HepG2 (cell line): ENCODE results near the gene GABRP. TPM values are rescaled to one million over a fixed set of nuclear protein-coding genes. Genes with fewer than 3 reads are reported as not detected.

Experiments used
- ATAC-seq: fragments of 200-7000 bp; cut with Tn5 transposase; 3 replicates; pipeline ENCODE4 v1.9.1; 2020; ENCODE audit warnings: mild to moderate bottlenecking, moderate library complexity
- BruUV-seq: library from RNA; stranded (reverse); fragments of 400-500 nt; replicated peaks from 2 replicates; lab custom pipeline; 2021; lab: Mats Ljungman, UMichigan
- CTCF ChIA-PET: fragments of 300-600 bp; formaldehyde crosslinking; extraction: SDS; loops from one replicate; lab custom pipeline; 2021; ENCODE audit warnings: low total read pairs, inconsistent platforms, low intra/inter-chr PET ratio; lab: Yijun Ruan, JAX
- POLR2A ChIA-PET: fragments of 350-600 bp; sonication (Branson Sonifier 250); formaldehyde crosslinking; loops from one replicate; lab custom pipeline; 2020; ENCODE audit warnings: antibody characterized with exemption, inconsistent platforms; lab: Yijun Ruan, JAX
- DNase-seq: peaks from one replicate; pipeline ENCODE4 v3.0.0-alpha.2; 2015; ENCODE audit warnings: low spot score
- FAIRE-seq: peaks from 3 replicates; lab custom pipeline; 2011; peaks lifted over from hg19 to GRCh38; lab: Jason Lieb, UNC
- H2AFZ ChIP-seq: one replicate; pipeline ENCODE4 v1.6.1; 2011; ENCODE audit warnings: low read length, inconsistent platforms
- H3K27ac ChIP-seq: fragments of 300-600 bp; 3 replicates; pipeline ENCODE4 v1.8.0; 2011; ENCODE audit warnings: mixed run types, mild to moderate bottlenecking, mixed read lengths, low read length, inconsistent platforms; ENCODE audit not compliant: insufficient read depth; ENCODE audit errors: extremely low read length
- H3K27me3 ChIP-seq, 2 experiments: fragments of 200-600 bp in 1 of 2; 2 replicates in 1 of 2; 3 replicates in 1 of 2; pipeline versions ENCODE4 v1.6.0 to v1.8.0; 2011; ENCODE audit warnings: low read length in 2 of 2, mild to moderate bottlenecking in 2 of 2, moderate library complexity in 2 of 2, inconsistent platforms in 1 of 2; ENCODE audit not compliant: insufficient read depth in 2 of 2, control insufficient read depth in 1 of 2
- H3K36me3 ChIP-seq, 2 experiments: fragments of 200-600 bp in 1 of 2; replicated peaks in 1 of 2; 2 replicates in 1 of 2; 3 replicates in 1 of 2; pipeline versions ENCODE4 v1.5.1 to v1.8.0; 2011; ENCODE audit warnings: low read length in 2 of 2, inconsistent platforms in 1 of 2; ENCODE audit not compliant: insufficient read depth in 2 of 2, control insufficient read depth in 1 of 2
- H3K4me1 ChIP-seq: 2 replicates; pipeline ENCODE4 v1.5.1; 2012; ENCODE audit warnings: low read length, inconsistent platforms; ENCODE audit not compliant: insufficient read depth
- H3K4me2 ChIP-seq: 2 replicates; pipeline ENCODE4 v1.6.0; 2011; ENCODE audit warnings: low read depth, low read length, inconsistent platforms
- H3K4me3 ChIP-seq, 3 experiments: fragments of 200-600 bp in 1 of 3; sonication (generic), shearing (Covaris generic) in 1 of 3; replicated peaks in 1 of 3; 2 replicates each; pipeline ENCODE4 v1.5.1; 2011 to 2016; ENCODE audit warnings: low read length in 3 of 3, inconsistent platforms in 2 of 3, low read depth in 2 of 3, mild to moderate bottlenecking in 2 of 3, control low read depth in 1 of 3, mixed read lengths in 1 of 3; ENCODE audit not compliant: insufficient read depth in 1 of 3
- H3K79me2 ChIP-seq: one replicate; pipeline ENCODE4 v1.6.1; 2011; ENCODE audit warnings: low read length, inconsistent platforms; ENCODE audit not compliant: insufficient read depth
- H3K9ac ChIP-seq: 2 replicates; pipeline ENCODE4 v1.6.0; 2011; ENCODE audit warnings: mild to moderate bottlenecking, low read depth, low read length, inconsistent platforms; ENCODE audit not compliant: insufficient read depth
- H3K9me3 ChIP-seq: 2 replicates; pipeline ENCODE4 v1.5.1; 2012; ENCODE audit warnings: mild to moderate bottlenecking, low read length
- H4K20me1 ChIP-seq: 2 replicates; pipeline ENCODE4 v1.6.0; 2011; ENCODE audit warnings: inconsistent platforms, mild to moderate bottlenecking, low read length, moderate library complexity; ENCODE audit not compliant: insufficient read depth
- DNMT3B ChIP-seq: conservative IDR thresholded peaks from 2 replicates; pipeline ENCODE4 v1.6.1; 2016; ENCODE audit warnings: missing biosample characterization, control low read depth
- IRF9 ChIP-seq: sonication (generic); formaldehyde crosslinking; IDR thresholded peaks from 2 replicates; pipeline ENCODE4 v1.8.0; 2022; ENCODE audit warnings: missing genetic modification reagents, mild to moderate bottlenecking, borderline replicate concordance
- PHF8 ChIP-seq: sonication (generic); formaldehyde crosslinking; IDR thresholded peaks from 2 replicates; pipeline ENCODE4 v1.5.0; 2020; ENCODE audit warnings: missing genetic modification reagents
- ZFP36 ChIP-seq: fragments of 150-350 bp; IDR thresholded peaks from 2 replicates; pipeline ENCODE4 v1.6.1; 2018; ENCODE audit warnings: borderline replicate concordance, low read length, low read depth; ENCODE audit not compliant: partially characterized antibody
- WGBS: methylation state at CpG from one replicate; pipeline ENCODE4 v1.1.6; 2017; ENCODE audit warnings: low lambda C conversion rate; 5-methylcytosine and 5-hydroxymethylcytosine counted together
- in situ Hi-C: cut with HindIII; loops from 2 replicates; pipeline ENCODE4 v1.10.0; 2017; ENCODE audit warnings: low pct_unique_long_range_greater_than_20kb; ENCODE audit not compliant: extremely low pct_ligation_motif_present
- intact Hi-C: fragments of 100-400 bp; cut with micrococcal nuclease; formaldehyde crosslinking; loops from one replicate; pipeline ENCODE4 v1.10.0; 2022; ENCODE audit not compliant: unreplicated experiment
- polyA plus RNA-seq, 8 experiments: library from polyadenylated mRNA; depleted of rRNA in 3 of 8; stranded (reverse) in 7 of 8; unstranded in 1 of 8; fragments of >200 nt; fragmentation: Illumina TruSeq in 4 of 8; extraction: Trizol in 4 of 8; gene quantifications; 2 replicates each; pipeline versions ENCODE4 v1.2.1 to v1.2.3, GENCODE V29; 2011 to 2016; ENCODE audit warnings: low read depth in 4 of 8, missing spikeins in 1 of 8, mixed read lengths in 1 of 8; ENCODE audit not compliant: insufficient read depth in 1 of 8
- total RNA-seq, 5 experiments: library from RNA; depleted of rRNA; stranded (reverse); fragments of >200 nt; fragmentation: Illumina TruSeq; extraction: Trizol; gene quantifications; 2 replicates each; pipeline ENCODE4 v1.2.3, GENCODE V29; 2016; ENCODE audit warnings: low read depth in 1 of 5

The GABRP gene
- total and polyA plus RNA-seq, 2 of the 13 experiments (the other 11 are each of a cell fraction or from before 2014, with no cell fraction given): not detected

GRCh38 chr5:170861917-170862766 is 78.6 kb downstream of the GABRP start, which contains the start of gene RANBP17 (continued):
- no peak for TF ChIP-seq IRF9 (CRISPR knock-in tag)

- no TSS peak for BruUV-seq
- no peak overlapping the region for H3K27ac ChIP-seq
- no peak overlapping the region for H3K4me3 ChIP-seq
- ChIA-PET CTCF (no interaction called here), POLR2A (no interaction called here)
- H3K9ac ChIP-seq: no peak overlapping the region
- FAIRE-seq (no peak), DNase-seq (no peak), ATAC-seq (no peak)
- H3K9me3 ChIP-seq: peaks cover 22% of the 10 kb centered on the region
- TF ChIP-seq PHF8 (CRISPR knock-in tag) (no peak), DNMT3B (CRISPR knock-in tag) (no peak), ZFP36 (no peak)
- WGBS: 19% methylated on average over 3 of the region's 3 CpGs
- H3K4me2 ChIP-seq: no peak overlapping the region
- no peaks in the 10 kb centered on the region for H4K20me1 ChIP-seq
- no peaks in the 10 kb centered on the region for H3K27me3 ChIP-seq
- intact Hi-C loops: no loop called here
- no peaks in the 10 kb centered on the region for H3K79me2 ChIP-seq
- H3K36me3 ChIP-seq: no peaks in the 10 kb centered on the region
- H3K4me1 ChIP-seq: no peaks in the 10 kb centered on the region
- in situ Hi-C loops: no loop called here
- H2AFZ ChIP-seq: no peak overlapping the region
Measured at GRCh38 chr5:170863646-170864045, 80.1 kb downstream of the GABRP start.

Other genes starting within 250 kb of the GABRP start
- not detected in 2 replicates for gene RANBP17, start 78.3 kb downstream of the GABRP start, total RNA-seq (2016; rRNA removed; fragmentation: Illumina TruSeq; extraction: Trizol)
- gene RANBP17, start 78.3 kb downstream of the GABRP start, polyA plus RNA-seq (2011; rRNA removed): not detected in 2 replicates